ENCODE results near the gene TLCD3A. TPM values are rescaled to one million over a fixed set of nuclear protein-coding genes. Genes with fewer than 3 reads are reported as not detected.

TLCD3A gene
- total and polyA plus RNA-seq, 10 of the 15 experiments (the other 5 are each of a cell fraction or from before 2014, with no cell fraction given), result 2.9 to 29.7 (median 17.8) TPM

GRCh38 chr17:781805-782731 lies 49.7 kb downstream of the TLCD3A start, which contains the start of the genes GLOD4 and MRM3 (continued):
- TF ChIP-seq, protein P1, sequence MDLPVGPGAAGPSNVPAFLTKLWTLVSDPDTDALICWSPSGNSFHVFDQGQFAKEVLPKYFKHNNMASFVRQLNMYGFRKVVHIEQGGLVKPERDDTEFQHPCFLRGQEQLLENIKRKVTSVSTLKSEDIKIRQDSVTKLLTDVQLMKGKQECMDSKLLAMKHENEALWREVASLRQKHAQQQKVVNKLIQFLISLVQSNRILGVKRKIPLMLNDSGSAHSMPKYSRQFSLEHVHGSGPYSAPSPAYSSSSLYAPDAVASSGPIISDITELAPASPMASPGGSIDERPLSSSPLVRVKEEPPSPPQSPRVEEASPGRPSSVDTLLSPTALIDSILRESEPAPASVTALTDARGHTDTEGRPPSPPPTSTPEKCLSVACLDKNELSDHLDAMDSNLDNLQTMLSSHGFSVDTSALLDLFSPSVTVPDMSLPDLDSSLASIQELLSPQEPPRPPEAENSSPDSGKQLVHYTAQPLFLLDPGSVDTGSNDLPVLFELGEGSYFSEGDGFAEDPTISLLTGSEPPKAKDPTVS (IDR thresholded peaks at IDR 0.05; ENCODE audit: low read depth, low read length), result no peak
- TF ChIP-seq ZNF24 (IDR thresholded peaks at IDR 0.05) (no peak), NR2C2 (IDR thresholded peaks at IDR 0.05; ENCODE audit: borderline replicate concordance, control insufficient read depth, insufficient read length, low read depth) (no peak), ESRRA (IDR thresholded peaks at IDR 0.05; ENCODE audit: low read length) (no peak), RCOR1 (conservative IDR thresholded peaks at IDR 0.05; ENCODE audit: low read depth, low read length) (no peak), KDM1A (IDR thresholded peaks at IDR 0.05; ENCODE audit: borderline replicate concordance) (no peak), GATAD2B (conservative IDR thresholded peaks at IDR 0.05; ENCODE audit: low read depth) (peak; percentile 79), USF1 (IDR thresholded peaks at IDR 0.05; ENCODE audit: borderline replicate concordance, extremely low read length, insufficient read depth, low read depth, low read length) (peak; percentile 78), NBN (IDR thresholded peaks at IDR 0.05) (peak; percentile 100), SREBF2 (IDR thresholded peaks at IDR 0.05; ENCODE audit: low read length) (no peak), HDAC2 (IDR thresholded peaks at IDR 0.05) (peak; percentile 98), RB1 (IDR thresholded peaks at IDR 0.05; ENCODE audit: borderline replicate concordance) (peak; percentile 85; the same call in 1 of the 2 replicates), JUND (IDR thresholded peaks at IDR 0.05; ENCODE audit: low read depth, low read length) (peak; percentile 44; the same call in 1 of the 2 replicates), SIX5 (IDR thresholded peaks at IDR 0.05; ENCODE audit: low read depth, low read length, severe bottlenecking) (peak; percentile 67), ZNF207 (IDR thresholded peaks at IDR 0.05; ENCODE audit: borderline replicate concordance) (0 out of 2 replicates have a peak, but pooled peaks have one; percentile 81), EP300 (IDR thresholded peaks at IDR 0.05; ENCODE audit: borderline replicate concordance in 1 of 2, control insufficient read depth in 1 of 2, low read depth in 2 of 2, low read length in 2 of 2) (peak in 1 of 2 experiments; percentile 38; a peak in 1 of 4 replicates), EED (IDR thresholded peaks at IDR 0.05; ENCODE audit: low read depth) (0 out of 2 replicates have a peak, but pooled peaks have one; percentile 36), POU2F2 (IDR thresholded peaks at IDR 0.05; ENCODE audit: borderline replicate concordance, low read depth, low read length) (peak; percentile 82; the same call in 2 of the 3 replicates), HCFC1 (IDR thresholded peaks at IDR 0.05; ENCODE audit: low read length) (peak; percentile 87), BMI1 (IDR thresholded peaks at IDR 0.05; ENCODE audit: borderline replicate concordance) (no peak), ASH2L (IDR thresholded peaks at IDR 0.05; ENCODE audit: borderline replicate concordance, low read depth) (0 out of 2 replicates have a peak, but pooled peaks have one; percentile 73), LARP7 (IDR thresholded peaks at IDR 0.05) (peak; percentile 92)
- TF ChIP-seq, protein P2, sequence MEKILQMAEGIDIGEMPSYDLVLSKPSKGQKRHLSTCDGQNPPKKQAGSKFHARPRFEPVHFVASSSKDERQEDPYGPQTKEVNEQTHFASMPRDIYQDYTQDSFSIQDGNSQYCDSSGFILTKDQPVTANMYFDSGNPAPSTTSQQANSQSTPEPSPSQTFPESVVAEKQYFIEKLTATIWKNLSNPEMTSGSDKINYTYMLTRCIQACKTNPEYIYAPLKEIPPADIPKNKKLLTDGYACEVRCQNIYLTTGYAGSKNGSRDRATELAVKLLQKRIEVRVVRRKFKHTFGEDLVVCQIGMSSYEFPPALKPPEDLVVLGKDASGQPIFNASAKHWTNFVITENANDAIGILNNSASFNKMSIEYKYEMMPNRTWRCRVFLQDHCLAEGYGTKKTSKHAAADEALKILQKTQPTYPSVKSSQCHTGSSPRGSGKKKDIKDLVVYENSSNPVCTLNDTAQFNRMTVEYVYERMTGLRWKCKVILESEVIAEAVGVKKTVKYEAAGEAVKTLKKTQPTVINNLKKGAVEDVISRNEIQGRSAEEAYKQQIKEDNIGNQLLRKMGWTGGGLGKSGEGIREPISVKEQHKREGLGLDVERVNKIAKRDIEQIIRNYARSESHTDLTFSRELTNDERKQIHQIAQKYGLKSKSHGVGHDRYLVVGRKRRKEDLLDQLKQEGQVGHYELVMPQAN (conservative IDR thresholded peaks at IDR 0.05), result peak; percentile 91; the same call in 1 of the 2 replicates
